Chondrocyte (in vitro differentiated cells): ENCODE results near the gene DMRT2. TPM values are rescaled to one million over a fixed set of nuclear protein-coding genes. Genes with fewer than 3 reads are reported as not detected.

Experiments used
- DNase-seq: peaks from one replicate; pipeline ENCODE4 v3.0.0; 2021; ENCODE audit warnings: mixed read lengths, low spot score
- H3K27ac Mint-ChIP-seq: one replicate; pipeline ENCODE4 v1.8.0; 2021; ENCODE audit warnings: mild to moderate bottlenecking, moderate library complexity, mixed read lengths; ENCODE audit not compliant: unreplicated experiment
- H3K27me3 Mint-ChIP-seq: 2 replicates; pipeline ENCODE4 v1.8.0; 2021; ENCODE audit warnings: low read depth, mixed read lengths
- H3K36me3 Mint-ChIP-seq: 2 replicates; pipeline ENCODE4 v1.8.0; 2021; ENCODE audit warnings: low read depth, mixed read lengths
- H3K4me1 Mint-ChIP-seq: 2 replicates; pipeline ENCODE4 v1.8.0; 2021; ENCODE audit warnings: low read depth, mild to moderate bottlenecking, mixed read lengths
- H3K4me3 Mint-ChIP-seq: one replicate; pipeline ENCODE4 v1.8.0; 2021; ENCODE audit warnings: mild to moderate bottlenecking, moderate library complexity, mixed read lengths; ENCODE audit not compliant: unreplicated experiment
- H3K9me3 Mint-ChIP-seq: 2 replicates; pipeline ENCODE4 v1.8.0; 2021; ENCODE audit warnings: low read depth, mixed read lengths
- CTCF ChIP-seq: fragments of 200-600 bp; sonication (generic); IDR thresholded peaks from 2 replicates; pipeline ENCODE4 v1.5.0; 2021; ENCODE audit warnings: antibody characterized with exemption, mild to moderate bottlenecking, moderate library complexity
- total RNA-seq: library from RNA; stranded (reverse); gene quantifications from 3 replicates; pipeline ENCODE4 v1.2.1, GENCODE V29; 2021

Gene DMRT2
- total RNA-seq, 1 donor from 2014 or later = not detected

- Mint-ChIP-seq H3K9me3 (peaks cover 9% of the 10 kb centered on the region), H3K4me1 (no peaks in the 10 kb centered on the region), H3K27ac (no peak overlapping the region), H3K27me3 (peaks cover 14% of the 10 kb centered on the region), H3K36me3 (no peaks in the 10 kb centered on the region), H3K4me3 (no peak overlapping the region)
- no peak for DNase-seq
- no peak for TF ChIP-seq CTCF
These were observed 50.0 kb downstream of the DMRT2 start for GRCh38 chr9:1100201-1100600.

GRCh38 chr9:1100945-1101344 is 50.8 kb downstream of the DMRT2 start:
- H3K36me3 Mint-ChIP-seq = no peaks in the 10 kb centered on the region
- DNase-seq = no peak
- H3K4me3 Mint-ChIP-seq = no peak overlapping the region

GRCh38 chr9:1101846-1102641 is 51.9 kb downstream of the DMRT2 start:
- Mint-ChIP-seq H3K4me1 (no peaks in the 10 kb centered on the region), H3K27me3 (peaks cover 13% of the 10 kb centered on the region), H3K36me3 (no peaks in the 10 kb centered on the region), H3K9me3 (peaks cover 22% of the 10 kb centered on the region), H3K4me3 (no peak overlapping the region), H3K27ac (no peak overlapping the region)
- DNase-seq = no peak
- TF ChIP-seq CTCF = no peak

More at GRCh38 chr9:1100945-1101344, 50.8 kb downstream of the DMRT2 start:
- no peak overlapping the region for H3K27ac Mint-ChIP-seq
- no peaks in the 10 kb centered on the region for H3K4me1 Mint-ChIP-seq
- peak; percentile 66 for TF ChIP-seq CTCF
- H3K27me3 Mint-ChIP-seq = peaks cover 14% of the 10 kb centered on the region
- H3K9me3 Mint-ChIP-seq = peaks cover 13% of the 10 kb centered on the region

GRCh38 chr9:1102642-1102970 is 52.4 kb downstream of the DMRT2 start:
- H3K27ac Mint-ChIP-seq = no peak overlapping the region
- no peaks in the 10 kb centered on the region for H3K36me3 Mint-ChIP-seq
- H3K4me3 Mint-ChIP-seq = no peak overlapping the region
- TF ChIP-seq CTCF = no peak
- peaks cover 13% of the 10 kb centered on the region for H3K27me3 Mint-ChIP-seq
- peaks cover 24% of the 10 kb centered on the region for H3K9me3 Mint-ChIP-seq
- no peak for DNase-seq
- H3K4me1 Mint-ChIP-seq = no peaks in the 10 kb centered on the region

Other genes starting within 250 kb of the DMRT2 start
- not detected in 3 replicates for gene DMRT1, start 208.7 kb upstream of the DMRT2 start, total RNA-seq
- not detected in 3 replicates for gene DMRT3, start 73.7 kb upstream of the DMRT2 start, total RNA-seq